Smooth muscle cell (in vitro differentiated cells): ENCODE results near the gene TNFSF11. TPM values are rescaled to one million over a fixed set of nuclear protein-coding genes. Genes with fewer than 3 reads are reported as not detected.

Source experiments
- DNase-seq: peaks from one replicate; lab custom pipeline; 2025; ENCODE audit not compliant: unreplicated experiment; lab: John Stamatoyannopoulos, UW
- H2AFZ ChIP-seq: fragments of 200-600 bp; sonication (generic); 2 replicates; pipeline ENCODE4 v1.6.0; 2016; ENCODE audit warnings: antibody characterized with exemption, low read depth, mild to moderate bottlenecking
- H3F3A ChIP-seq: fragments of 200-600 bp; sonication (generic); 2 replicates; pipeline ENCODE4 v1.6.0; 2017; ENCODE audit warnings: antibody characterized with exemption, low read depth
- H3K27ac ChIP-seq: fragments of 200-600 bp; sonication (generic); 2 replicates; pipeline ENCODE4 v1.5.1; 2016; ENCODE audit warnings: low read depth, mild to moderate bottlenecking
- H3K27me3 ChIP-seq: fragments of 200-600 bp; sonication (generic); 2 replicates; pipeline ENCODE4 v1.6.1; 2016; ENCODE audit warnings: low read depth, mild to moderate bottlenecking
- H3K36me3 ChIP-seq: fragments of 200-600 bp; sonication (generic); 2 replicates; pipeline ENCODE4 v1.5.1; 2016; ENCODE audit warnings: low read depth
- H3K4me1 ChIP-seq: fragments of 200-600 bp; sonication (generic); 2 replicates; pipeline ENCODE4 v1.5.1; 2016; ENCODE audit warnings: low read depth
- H3K4me2 ChIP-seq: fragments of 200-600 bp; sonication (generic); 2 replicates; pipeline ENCODE4 v1.6.0; 2016; ENCODE audit warnings: mild to moderate bottlenecking
- H3K4me3 ChIP-seq: fragments of 200-600 bp; sonication (generic); 2 replicates; pipeline ENCODE4 v1.5.1; 2016; ENCODE audit warnings: mild to moderate bottlenecking
- H3K79me2 ChIP-seq: fragments of 200-600 bp; sonication (generic); 2 replicates; pipeline ENCODE4 v1.6.0; 2016; ENCODE audit warnings: low read depth, mild to moderate bottlenecking
- H3K9ac ChIP-seq: fragments of 200-600 bp; sonication (generic); 2 replicates; pipeline ENCODE4 v1.6.0; 2016; ENCODE audit warnings: low read depth
- H3K9me3 ChIP-seq: fragments of 200-600 bp; sonication (generic); replicated peaks from 2 replicates; pipeline ENCODE4 v1.5.1; 2016; ENCODE audit warnings: low read depth
- H4K20me1 ChIP-seq: fragments of 200-600 bp; sonication (generic); 2 replicates; pipeline ENCODE4 v1.6.0; 2016; ENCODE audit warnings: low read depth
- WGBS: methylation state at CpG from one replicate; pipeline ENCODE4 v1.1.7; 2016; ENCODE audit warnings: low lambda C conversion rate; 5-methylcytosine and 5-hydroxymethylcytosine counted together
- polyA plus RNA-seq: library from polyadenylated mRNA; unstranded; fragments of >200 nt; fragmentation: Nextera tagmentation; extraction: Ambion mirVana; gene quantifications from 2 replicates; pipeline ENCODE4 v1.2.1, GENCODE V29; 2016
- total RNA-seq: library from RNA; depleted of rRNA; stranded (reverse); fragments of >200 nt; gene quantifications from 2 replicates; pipeline ENCODE4 v1.2.3, GENCODE V29; 2014
- TF ChIP-seq, protein P1 (sequence below): fragments of 200-600 bp; sonication (generic); IDR thresholded peaks from 2 replicates; pipeline ENCODE4 v1.5.1; 2017; ENCODE audit warnings: borderline replicate concordance, mild to moderate bottlenecking, antibody characterized with exemption; ENCODE audit not compliant: insufficient read depth, poor library complexity, severe bottlenecking

TNFSF11 gene
- total and polyA plus RNA-seq, 2 experiments from 2014 or later, result not detected

DNA sequence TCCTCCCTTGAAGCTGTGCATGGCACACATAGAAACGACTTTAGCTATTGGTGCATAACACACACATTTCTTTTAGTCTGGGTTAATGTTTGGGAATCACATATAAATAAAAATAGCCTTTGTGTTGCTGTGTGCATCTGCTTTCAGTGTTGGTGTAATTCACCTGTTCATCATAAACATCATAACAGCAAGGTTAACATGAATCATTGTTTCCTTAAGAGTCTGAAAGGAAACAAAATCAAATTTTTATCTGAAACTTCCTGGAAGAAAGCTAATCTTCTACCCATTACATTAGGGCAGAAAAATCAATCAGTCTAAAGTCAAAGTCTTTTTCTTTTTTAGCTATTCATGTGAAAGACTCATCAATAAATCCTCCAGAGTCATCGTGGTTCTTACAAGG, 35.0 kb upstream of the TNFSF11 start:
- no peak for DNase-seq
- Histone ChIP-seq H3K27ac (no peak overlapping the region), H4K20me1 (no peaks in the 10 kb centered on the region), H3K9ac (no peak overlapping the region), H3K36me3 (no peaks in the 10 kb centered on the region), H3K79me2 (no peaks in the 10 kb centered on the region), H2AFZ (no peak overlapping the region), H3K4me3 (no peak overlapping the region), H3K9me3 (no peaks in the 10 kb centered on the region), H3K27me3 (no peaks in the 10 kb centered on the region), H3K4me1 (no peaks in the 10 kb centered on the region), H3F3A (no peaks in the 10 kb centered on the region), H3K4me2 (no peak overlapping the region)
- TF ChIP-seq, protein P1, sequence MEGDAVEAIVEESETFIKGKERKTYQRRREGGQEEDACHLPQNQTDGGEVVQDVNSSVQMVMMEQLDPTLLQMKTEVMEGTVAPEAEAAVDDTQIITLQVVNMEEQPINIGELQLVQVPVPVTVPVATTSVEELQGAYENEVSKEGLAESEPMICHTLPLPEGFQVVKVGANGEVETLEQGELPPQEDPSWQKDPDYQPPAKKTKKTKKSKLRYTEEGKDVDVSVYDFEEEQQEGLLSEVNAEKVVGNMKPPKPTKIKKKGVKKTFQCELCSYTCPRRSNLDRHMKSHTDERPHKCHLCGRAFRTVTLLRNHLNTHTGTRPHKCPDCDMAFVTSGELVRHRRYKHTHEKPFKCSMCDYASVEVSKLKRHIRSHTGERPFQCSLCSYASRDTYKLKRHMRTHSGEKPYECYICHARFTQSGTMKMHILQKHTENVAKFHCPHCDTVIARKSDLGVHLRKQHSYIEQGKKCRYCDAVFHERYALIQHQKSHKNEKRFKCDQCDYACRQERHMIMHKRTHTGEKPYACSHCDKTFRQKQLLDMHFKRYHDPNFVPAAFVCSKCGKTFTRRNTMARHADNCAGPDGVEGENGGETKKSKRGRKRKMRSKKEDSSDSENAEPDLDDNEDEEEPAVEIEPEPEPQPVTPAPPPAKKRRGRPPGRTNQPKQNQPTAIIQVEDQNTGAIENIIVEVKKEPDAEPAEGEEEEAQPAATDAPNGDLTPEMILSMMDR, result no peak
- WGBS, result 83% methylated on average over 2 of the region's 2 CpGs

DNA sequence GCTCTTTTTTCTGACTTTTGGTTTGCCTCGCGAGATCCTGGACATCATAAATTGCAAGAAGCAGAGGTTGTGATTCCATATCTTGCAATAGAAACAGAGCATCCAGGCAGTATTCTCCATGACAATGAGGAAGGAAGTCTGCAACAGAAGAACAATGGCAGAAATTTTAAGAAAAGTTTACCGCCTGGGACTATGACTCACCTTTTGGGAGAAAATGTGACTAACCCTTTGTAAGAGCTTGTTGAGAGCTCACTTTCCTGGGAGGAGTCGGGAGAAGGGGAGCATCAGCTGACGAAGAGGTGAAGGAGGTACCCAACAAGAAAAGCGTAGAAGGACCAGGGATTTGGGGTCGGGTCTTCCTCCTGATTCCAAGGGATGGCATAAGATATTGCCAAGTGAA, 34.3 kb upstream of the TNFSF11 start:
- no peak for DNase-seq

DNA sequence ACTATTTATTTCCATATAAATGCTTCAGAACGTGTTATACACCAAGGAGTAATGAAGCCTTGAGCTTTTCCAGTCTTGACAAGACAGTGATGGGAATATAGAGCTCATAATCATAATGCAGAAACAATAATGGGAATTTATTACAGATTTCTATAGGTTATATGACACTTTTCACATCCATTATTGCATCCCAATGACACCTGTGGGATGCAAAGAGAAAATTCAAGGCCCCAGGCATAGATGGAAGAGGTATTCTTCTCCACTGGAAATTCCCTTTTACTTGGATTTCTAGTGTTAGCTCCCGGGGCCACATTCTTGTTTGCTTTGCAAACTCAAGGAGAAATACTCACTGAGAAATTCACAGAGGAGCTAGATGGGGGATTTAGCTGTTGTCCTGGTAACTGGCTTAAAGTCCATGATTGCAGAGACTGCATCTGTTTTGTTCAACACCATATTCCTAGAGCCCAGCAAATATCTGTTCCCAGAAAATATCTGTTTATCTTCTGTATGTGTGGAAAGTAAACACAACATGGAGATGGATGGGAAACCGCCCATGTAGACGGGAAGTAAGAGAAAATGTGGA, 30.6 kb upstream of the TNFSF11 start:
- 61% methylated on average over 4 of the region's 4 CpGs for WGBS
- no peaks in the 10 kb centered on the region for H3K36me3 ChIP-seq
- H3K4me2 ChIP-seq, result no peak overlapping the region

More for the DNA sequence above, 34.3 kb upstream of the TNFSF11 start:
- no peak overlapping the region for H3K9ac ChIP-seq
- no peak overlapping the region for H2AFZ ChIP-seq
- H3F3A ChIP-seq, result no peaks in the 10 kb centered on the region
- H3K4me2 ChIP-seq, result no peak overlapping the region
- WGBS, result 72% methylated on average over 7 of the region's 7 CpGs
- H3K9me3 ChIP-seq, result no peaks in the 10 kb centered on the region
- no peak overlapping the region for H3K27ac ChIP-seq
- no peak overlapping the region for H3K4me3 ChIP-seq
- H3K36me3 ChIP-seq, result no peaks in the 10 kb centered on the region
- no peaks in the 10 kb centered on the region for H3K27me3 ChIP-seq
- H3K79me2 ChIP-seq, result no peaks in the 10 kb centered on the region
- TF ChIP-seq, protein P1, result no peak
- H3K4me1 ChIP-seq, result no peaks in the 10 kb centered on the region
- no peaks in the 10 kb centered on the region for H4K20me1 ChIP-seq

More for the DNA sequence above, 30.6 kb upstream of the TNFSF11 start:
- Histone ChIP-seq H3K9ac (no peak overlapping the region), H3K79me2 (no peaks in the 10 kb centered on the region), H3K4me1 (no peaks in the 10 kb centered on the region), H4K20me1 (no peaks in the 10 kb centered on the region), H3F3A (no peaks in the 10 kb centered on the region), H3K27me3 (no peaks in the 10 kb centered on the region), H3K27ac (no peak overlapping the region), H3K4me3 (no peak overlapping the region), H3K9me3 (no peaks in the 10 kb centered on the region), H2AFZ (no peak overlapping the region)
- DNase-seq, result no peak
- TF ChIP-seq, protein P1, result no peak
